GM12878 (cell line): ENCODE measurements around the gene LMAN1L. TPM values are rescaled to one million over a fixed set of nuclear protein-coding genes. Genes with fewer than 3 reads are reported as not detected.

Experiments
- ATAC-seq: fragments of 200-7000 bp; cut with Tn5 transposase; 3 replicates; pipeline ENCODE4 v1.9.1; 2020; ENCODE audit warnings: mild to moderate bottlenecking, moderate library complexity
- BruUV-seq: library from RNA; stranded (reverse); fragments of 400-500 nt; replicated peaks from 2 replicates; lab custom pipeline; 2021; lab: Mats Ljungman, UMichigan
- CTCF ChIA-PET: fragments of 300-600 bp; sonication (Branson Sonifier 250); formaldehyde crosslinking; extraction: SDS; loops from one replicate; lab custom pipeline; 2021; ENCODE audit warnings: inconsistent platforms; lab: Yijun Ruan, JAX
- POLR2A ChIA-PET: fragments of 350-600 bp; formaldehyde crosslinking; extraction: SDS; loops from one replicate; lab custom pipeline; 2021; ENCODE audit warnings: inconsistent platforms; lab: Charles Lee
- RAD21 ChIA-PET: fragments of 300-600 bp; sonication (Branson Sonifier 250); formaldehyde crosslinking; loops from one replicate; lab custom pipeline; 2023; ENCODE audit warnings: antibody characterized with exemption; ENCODE audit not compliant: unreplicated experiment; lab: Charles Lee
- SMC1A ChIA-PET: fragments of 300-600 bp; sonication (Branson Sonifier 250); formaldehyde crosslinking; loops from one replicate; lab custom pipeline; 2023; ENCODE audit not compliant: unreplicated experiment, uncharacterized antibody; lab: Charles Lee
- DNase-seq: peaks from one replicate; pipeline ENCODE4 v3.0.0-alpha.2; 2011; ENCODE audit warnings: low read depth, low spot score
- FAIRE-seq: peaks from 3 replicates; lab custom pipeline; 2011; peaks lifted over from hg19 to GRCh38; lab: Jason Lieb, UNC
- H2AFZ ChIP-seq: 2 replicates; pipeline ENCODE4 v1.6.0; 2011; ENCODE audit warnings: low read depth, low read length, control low read depth; ENCODE audit not compliant: control insufficient read depth
- H3K27ac ChIP-seq: 2 replicates; pipeline ENCODE4 v1.5.1; 2011; ENCODE audit warnings: control low read depth; ENCODE audit not compliant: control insufficient read depth, insufficient read depth
- H3K27me3 ChIP-seq, 2 experiments: replicated peaks in 1 of 2; 2 replicates each; pipeline versions ENCODE4 v1.6.0 to v1.6.1; 2011; ENCODE audit warnings: low read length in 1 of 2; ENCODE audit not compliant: control insufficient read depth in 2 of 2, insufficient read depth in 2 of 2
- H3K36me3 ChIP-seq, 2 experiments: 2 replicates each; pipeline ENCODE4 v1.5.1; 2011; ENCODE audit warnings: low read length in 1 of 2; ENCODE audit not compliant: control insufficient read depth in 2 of 2, insufficient read depth in 2 of 2
- H3K4me1 ChIP-seq: 2 replicates; pipeline ENCODE4 v1.6.1; 2011; ENCODE audit warnings: mild to moderate bottlenecking, low read length, moderate library complexity, mixed read lengths; ENCODE audit not compliant: control insufficient read depth, insufficient read depth
- H3K4me2 ChIP-seq: 2 replicates; pipeline ENCODE4 v1.6.0; 2011; ENCODE audit warnings: control low read depth; ENCODE audit not compliant: control insufficient read depth, insufficient read depth
- H3K4me3 ChIP-seq: fragments of 200-600 bp; sonication (generic); 2 replicates; pipeline ENCODE4 v1.5.1; 2016
- H3K79me2 ChIP-seq: 2 replicates; pipeline ENCODE4 v1.6.0; 2011; ENCODE audit warnings: low read length; ENCODE audit not compliant: control insufficient read depth, insufficient read depth
- H3K9ac ChIP-seq: 2 replicates; pipeline ENCODE4 v1.8.0; 2011; ENCODE audit warnings: low read length, control low read depth, mixed read lengths; ENCODE audit not compliant: control insufficient read depth, insufficient read depth
- H3K9me3 ChIP-seq: replicated peaks from 3 replicates; pipeline ENCODE4 v1.5.1; 2011; ENCODE audit warnings: mild to moderate bottlenecking, low read length; ENCODE audit not compliant: control insufficient read depth, insufficient read depth
- H4K20me1 ChIP-seq: 2 replicates; pipeline ENCODE4 v1.6.0; 2011; ENCODE audit not compliant: control insufficient read depth, insufficient read depth
- BCL11A ChIP-seq: IDR thresholded peaks from 2 replicates; pipeline ENCODE4 v1.6.1; 2011; ENCODE audit warnings: low read depth, low read length
- BMI1 ChIP-seq: fragments of 450-650 bp; IDR thresholded peaks from 2 replicates; pipeline ENCODE4 v1.6.1; 2016; ENCODE audit warnings: mild to moderate bottlenecking, moderate library complexity, borderline replicate concordance
- CBX5 ChIP-seq: sonication (generic); IDR thresholded peaks from 2 replicates; pipeline ENCODE4 v1.6.1; 2016; ENCODE audit warnings: low read depth, moderate library complexity, mild to moderate bottlenecking, inconsistent platforms
- EGR1 ChIP-seq, 2 experiments: IDR thresholded peaks; 1 replicate in 1 of 2; 2 replicates in 1 of 2; pipeline ENCODE4 v1.6.1; 2011 to 2012; ENCODE audit warnings: low read depth in 2 of 2, low read length in 2 of 2, borderline replicate concordance in 1 of 2, mild to moderate bottlenecking in 1 of 2, moderate library complexity in 1 of 2
- ESRRA ChIP-seq: IDR thresholded peaks from 2 replicates; pipeline ENCODE4 v1.6.1; 2012; ENCODE audit warnings: mild to moderate bottlenecking, low read length, improper control_type of control experiment
- EZH2 ChIP-seq: IDR thresholded peaks from 2 replicates; pipeline ENCODE4 v1.6.1; 2012; ENCODE audit warnings: low read depth, mild to moderate bottlenecking, control low read depth, inconsistent platforms, low read length, borderline replicate concordance; ENCODE audit not compliant: control insufficient read depth
- HDAC6 ChIP-seq: fragments of 200-600 bp; sonication (generic); IDR thresholded peaks from one replicate; pipeline ENCODE4 v1.8.0; 2017; ENCODE audit warnings: antibody characterized with exemption; ENCODE audit not compliant: unreplicated experiment
- KDM1A ChIP-seq: fragments of 200-600 bp; sonication (generic); IDR thresholded peaks from 2 replicates; pipeline ENCODE4 v1.6.1; 2016; ENCODE audit warnings: borderline replicate concordance
- KLF5 ChIP-seq: fragments of 450-650 bp; IDR thresholded peaks from 2 replicates; pipeline ENCODE4 v1.6.1; 2014; ENCODE audit warnings: mild to moderate bottlenecking; ENCODE audit not compliant: partially characterized antibody
- MTA2 ChIP-seq: fragments of 450-650 bp; IDR thresholded peaks from 2 replicates; pipeline ENCODE4 v1.6.1; 2016; ENCODE audit warnings: low read depth, mild to moderate bottlenecking, moderate library complexity
- MTA3 ChIP-seq: IDR thresholded peaks from 2 replicates; pipeline ENCODE4 v1.6.1; 2012; ENCODE audit warnings: low read length, inconsistent platforms, borderline replicate concordance
- NFXL1 ChIP-seq: fragments of 450-650 bp; IDR thresholded peaks from 2 replicates; pipeline ENCODE4 v1.6.1; 2017; ENCODE audit warnings: antibody characterized with exemption, mild to moderate bottlenecking, borderline replicate concordance
- NRF1 ChIP-seq: conservative IDR thresholded peaks from 2 replicates; pipeline ENCODE4 v1.6.1; 2011; ENCODE audit warnings: mild to moderate bottlenecking, low read depth, low read length, improper control_type of control experiment
- POLR2AphosphoS2 ChIP-seq: IDR thresholded peaks from 2 replicates; pipeline ENCODE4 v1.6.1; 2011; ENCODE audit warnings: low read depth, mild to moderate bottlenecking, low read length, improper control_type of control experiment, moderate library complexity
- SMAD1 ChIP-seq: fragments of 450-650 bp; IDR thresholded peaks from 2 replicates; pipeline ENCODE4 v1.6.1; 2018; ENCODE audit warnings: mild to moderate bottlenecking, low read depth; ENCODE audit not compliant: partially characterized antibody
- SMC3 ChIP-seq: IDR thresholded peaks from 2 replicates; pipeline ENCODE4 v1.6.1; 2011; ENCODE audit warnings: low read length, improper control_type of control experiment, borderline replicate concordance
- TARDBP ChIP-seq: IDR thresholded peaks from 2 replicates; pipeline ENCODE4 v1.6.1; 2016; ENCODE audit warnings: borderline replicate concordance
- TBL1XR1 ChIP-seq: IDR thresholded peaks from 2 replicates; pipeline ENCODE4 v1.6.1; 2012; ENCODE audit warnings: low read depth, low read length, improper control_type of control experiment
- YY1 ChIP-seq: IDR thresholded peaks from 2 replicates; pipeline ENCODE4 v1.6.1; 2011; ENCODE audit warnings: low read depth, mild to moderate bottlenecking, low read length
- ZNF217 ChIP-seq: fragments of 450-650 bp; IDR thresholded peaks from 2 replicates; pipeline ENCODE4 v1.6.1; 2017; ENCODE audit warnings: antibody characterized with exemption, mild to moderate bottlenecking
- ZNF24 ChIP-seq: fragments of 450-650 bp; IDR thresholded peaks from 2 replicates; pipeline ENCODE4 v1.6.1; 2017; ENCODE audit warnings: antibody characterized with exemption, mild to moderate bottlenecking
- ZNF274 ChIP-seq: IDR thresholded peaks from one replicate; pipeline ENCODE4 v1.8.0; 2011; ENCODE audit not compliant: insufficient read length, insufficient read depth
- ZNF384 ChIP-seq: IDR thresholded peaks from 2 replicates; pipeline ENCODE4 v1.6.1; 2012; ENCODE audit warnings: low read depth, mild to moderate bottlenecking, low read length, improper control_type of control experiment, borderline replicate concordance
- WGBS: methylation state at CpG from one replicate; pipeline ENCODE4 v1.1.6; 2016; ENCODE audit warnings: low lambda C conversion rate; ENCODE audit not compliant: insufficient replicate concordance, insufficient coverage; ENCODE audit errors: missing lambda C conversion rate; 5-methylcytosine and 5-hydroxymethylcytosine counted together
- in situ Hi-C: fragments of 300-500 bp; cut with MboI; formaldehyde crosslinking; loops from 9 replicates; pipeline ENCODE4 v1.14.3; 2018; ENCODE audit warnings: mixed read lengths
- intact Hi-C: fragments of 100-400 bp; cut with micrococcal nuclease; formaldehyde crosslinking; loops from one replicate; pipeline ENCODE4 v1.14.2; 2022; ENCODE audit not compliant: unreplicated experiment
- polyA plus RNA-seq, 11 experiments: library from polyadenylated mRNA; depleted of rRNA in 4 of 11; unstranded in 6 of 11; stranded (reverse) in 5 of 11; fragments of >200 nt; fragmentation: Nextera tagmentation in 4 of 11; fragmentation: Illumina TruSeq in 1 of 11; extraction: Ambion mirVana in 4 of 11; extraction: Trizol in 1 of 11; gene quantifications; 1 replicate in 1 of 11; 2 replicates in 10 of 11; pipeline versions ENCODE4 v1.2.1 to v1.2.3, GENCODE V29; 2011 to 2016; ENCODE audit warnings: inconsistent platforms in 2 of 11, missing spikeins in 2 of 11, low read depth in 1 of 11
- total RNA-seq, 4 experiments: library from RNA; depleted of rRNA in 3 of 4; stranded (reverse); fragments of >200 nt in 3 of 4; fragmentation: Illumina TruSeq in 1 of 4; extraction: Trizol in 1 of 4; gene quantifications; 2 replicates each; pipeline versions ENCODE4 v1.2.1 to v1.2.3, GENCODE V29; 2013 to 2021
- TF ChIP-seq, protein P1 (sequence below): IDR thresholded peaks from 2 replicates; pipeline ENCODE4 v1.6.1; 2011; ENCODE audit warnings: low read depth, mild to moderate bottlenecking, low read length, moderate library complexity, borderline replicate concordance; ENCODE audit errors: extremely low read depth

Gene LMAN1L
- total and polyA plus RNA-seq, 10 of the 15 experiments (the other 5 are each of a cell fraction or from before 2014, with no cell fraction given): not detected

DNA sequence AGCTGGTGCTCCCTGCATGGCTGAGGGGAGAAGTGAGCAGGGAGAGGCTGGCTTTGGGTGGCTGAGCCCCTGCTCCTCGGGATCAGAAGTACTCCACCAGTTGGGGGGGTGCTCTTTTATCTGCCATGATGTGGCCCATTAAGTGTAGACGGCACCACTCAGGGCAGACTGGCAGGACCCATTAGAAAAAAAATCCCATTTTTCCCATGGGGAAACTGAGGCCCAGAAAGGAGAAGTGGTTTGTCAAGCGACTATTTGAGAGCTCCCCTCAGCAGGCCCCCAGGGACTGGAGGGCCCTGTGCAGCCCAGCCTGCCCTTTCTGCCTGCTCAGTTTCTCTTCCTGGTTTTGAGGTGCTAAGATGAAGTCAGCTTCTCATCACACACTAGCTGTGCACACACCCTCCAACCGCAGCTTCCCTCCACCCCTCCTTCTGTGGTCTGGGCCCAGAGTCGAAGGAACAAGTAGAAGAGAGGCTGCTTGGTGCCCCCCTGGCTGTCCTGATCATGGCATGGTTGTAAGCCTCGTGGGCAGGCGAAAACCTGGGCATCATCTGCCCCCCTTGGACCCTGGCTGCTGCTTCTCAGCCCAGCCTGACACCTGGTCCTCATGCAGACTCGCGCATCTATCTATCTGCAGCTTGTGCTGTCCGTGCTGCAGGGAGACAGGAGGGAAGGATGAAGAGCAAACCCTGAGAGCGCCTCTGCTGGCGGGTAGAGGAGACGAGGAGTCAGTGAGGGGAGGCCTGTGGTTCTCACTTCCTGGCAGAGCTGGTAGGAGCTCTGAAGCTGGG is 25.2 kb upstream of the LMAN1L start:
- Histone ChIP-seq H3K9ac (peak overlapping the region; percentile 82), H3K4me2 (peak overlapping the region; percentile 67), H3K4me1 (peaks cover 55% of the 10 kb centered on the region), H3K27ac (peak overlapping the region; percentile 96), H3K27me3 (no peaks in the 10 kb centered on the region), H3K36me3 (peaks cover under 1 to 9% of the 10 kb centered on the region in 2 experiments; a peak in 3 of 4 replicates), H3K9me3 (no peaks in the 10 kb centered on the region), H3K79me2 (peaks cover 93% of the 10 kb centered on the region), H2AFZ (no peak overlapping the region), H3K4me3 (peak overlapping the region; percentile 94), H4K20me1 (no peaks in the 10 kb centered on the region)
- ChIA-PET CTCF (interaction anchor here (0.5 to 25.9 kb wide), 22 partner anchors 11 to 403 kb away, joined by 3 to 1288 read pairs (median 3); partner anchors contain the start of genes CSK, EDC3 and FAM219B), SMC1A (interaction anchor here (0.7 to 15.7 kb wide), 13 partner anchors 10 to 403 kb away, joined by 3 to 811 read pairs (median 7); partner anchors contain the start of gene CSK), RAD21 (interaction anchor here (0.7 to 25.2 kb wide), 24 partner anchors 3 to 664 kb away, joined by 3 to 1186 read pairs (median 4); partner anchors contain the start of genes ARID3B, COX5A, CSK and SCAMP5), POLR2A (interaction anchor here (0.5 to 14.2 kb wide), 22 partner anchors 9 to 403 kb away, joined by 3 to 602 read pairs (median 4); partner anchors contain the start of genes CLK3, CSK and FAM219B)
- WGBS: under 1% methylated on average over 13 of the region's 13 CpGs
- FAIRE-seq (peak; percentile 89), ATAC-seq (peak; percentile 58), DNase-seq (peak; percentile 97)
- no TSS peak for BruUV-seq
- in situ Hi-C loops (no loop called here), intact Hi-C loops (loop anchor here (1.0 to 5.0 kb wide), 4 partner anchors 10 to 391 kb away; partner anchors contain the start of gene ARID3B)
- no peak for TF ChIP-seq HDAC6
- TF ChIP-seq, protein P1, sequence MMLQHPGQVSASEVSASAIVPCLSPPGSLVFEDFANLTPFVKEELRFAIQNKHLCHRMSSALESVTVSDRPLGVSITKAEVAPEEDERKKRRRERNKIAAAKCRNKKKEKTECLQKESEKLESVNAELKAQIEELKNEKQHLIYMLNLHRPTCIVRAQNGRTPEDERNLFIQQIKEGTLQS: no peak
- no peak for TF ChIP-seq NRF1
- TF ChIP-seq TARDBP: peak; percentile 47; the same call in 1 of the 2 replicates
- no peak for TF ChIP-seq CBX5
- no peak for TF ChIP-seq ZNF274
- TF ChIP-seq MTA2: peak; percentile 92
- TF ChIP-seq SMC3: 0 out of 2 replicates have a peak, but pooled peaks have one; percentile 33
- TF ChIP-seq TBL1XR1: peak; percentile 56; the same call in 1 of the 2 replicates
- TF ChIP-seq EZH2: no peak
- no peak for TF ChIP-seq KDM1A
- TF ChIP-seq ZNF217: peak; percentile 91
- TF ChIP-seq ZNF24: peak; percentile 67; the same call in 1 of the 2 replicates
- TF ChIP-seq BCL11A: peak; percentile 84
- TF ChIP-seq ZNF384: 0 out of 2 replicates have a peak, but pooled peaks have one; percentile 6
- TF ChIP-seq YY1: peak; percentile 33; the same call in 1 of the 2 replicates
- peak; percentile 57; the same call in 1 of the 2 replicates for TF ChIP-seq BMI1
- no peak for TF ChIP-seq MTA3
- peak; percentile 96 for TF ChIP-seq NFXL1
- no peak for TF ChIP-seq KLF5
- peak; percentile 84 for TF ChIP-seq POLR2AphosphoS2
- TF ChIP-seq EGR1 (IDR thresholded peaks at IDR 0.05; ENCODE audit: borderline replicate concordance in 1 of 2, low read depth in 2 of 2, low read length in 2 of 2): peak in 1 of 2 experiments; percentile 98; a peak in 2 of 3 replicates
- peak; percentile 79; the same call in 1 of the 2 replicates for TF ChIP-seq ESRRA
- no peak for TF ChIP-seq SMAD1
